Progenitor cell of endocrine pancreas (in vitro differentiated cells): ENCODE data around the gene ZXDC. TPM values are rescaled to one million over a fixed set of nuclear protein-coding genes. Genes with fewer than 3 reads are reported as not detected.

Experiments
- DNase-seq: peaks from one replicate; pipeline ENCODE4 v3.0.0; 2021; ENCODE audit warnings: low spot score; ENCODE audit not compliant: unreplicated experiment
- H3K27ac Mint-ChIP-seq: 2 replicates; pipeline ENCODE4 v1.8.0; 2021; ENCODE audit warnings: mild to moderate bottlenecking, moderate library complexity, mixed read lengths
- H3K27me3 Mint-ChIP-seq: 2 replicates; pipeline ENCODE4 v1.8.0; 2021; ENCODE audit warnings: mixed read lengths
- H3K36me3 Mint-ChIP-seq: 2 replicates; pipeline ENCODE4 v1.8.0; 2022; ENCODE audit warnings: mixed read lengths; ENCODE audit not compliant: insufficient read depth
- H3K4me1 Mint-ChIP-seq: 2 replicates; pipeline ENCODE4 v1.8.0; 2021; ENCODE audit warnings: low read depth, mixed read lengths
- H3K4me3 Mint-ChIP-seq: 2 replicates; pipeline ENCODE4 v1.8.0; 2021; ENCODE audit warnings: low read depth, mild to moderate bottlenecking, moderate library complexity, mixed read lengths
- H3K9me3 Mint-ChIP-seq: 2 replicates; pipeline ENCODE4 v1.8.0; 2021; ENCODE audit warnings: low read depth, mixed read lengths
- CTCF ChIP-seq: fragments of 200-600 bp; sonication (generic); IDR thresholded peaks from one replicate; pipeline ENCODE4 v1.5.0; 2021; ENCODE audit warnings: antibody characterized with exemption, mild to moderate bottlenecking; ENCODE audit not compliant: unreplicated experiment
- total RNA-seq: library from RNA; stranded (reverse); gene quantifications from 2 replicates; pipeline ENCODE4 v1.2.1, GENCODE V29; 2021

The ZXDC gene
- total RNA-seq, 1 donor from 2014 or later, result 40.5 TPM

GRCh38 chr3:126508564-126508964 lies 32.9 kb upstream of the ZXDC start:
- H3K4me3 Mint-ChIP-seq, result no peak overlapping the region
- H3K27ac Mint-ChIP-seq, result no peak overlapping the region
- H3K4me1 Mint-ChIP-seq, result no peaks in the 10 kb centered on the region
- DNase-seq, result no peak
- TF ChIP-seq CTCF, result no peak
- H3K36me3 Mint-ChIP-seq, result no peaks in the 10 kb centered on the region
- peaks cover 6% of the 10 kb centered on the region for H3K27me3 Mint-ChIP-seq
- no peaks in the 10 kb centered on the region for H3K9me3 Mint-ChIP-seq

GRCh38 chr3:126507886-126508285 lies 32.2 kb upstream of the ZXDC start:
- Mint-ChIP-seq H3K9me3 (no peaks in the 10 kb centered on the region), H3K4me3 (no peak overlapping the region), H3K27me3 (peaks cover 6% of the 10 kb centered on the region), H3K36me3 (no peaks in the 10 kb centered on the region), H3K4me1 (no peaks in the 10 kb centered on the region), H3K27ac (no peak overlapping the region)
- no peak for DNase-seq
- no peak for TF ChIP-seq CTCF

- Mint-ChIP-seq H3K27ac (no peak overlapping the region), H3K4me1 (no peaks in the 10 kb centered on the region)
Measured at GRCh38 chr3:126503701-126504100, 28.0 kb upstream of the ZXDC start.

GRCh38 chr3:126502656-126503055 lies 27.0 kb upstream of the ZXDC start:
- Mint-ChIP-seq H3K4me1 (no peaks in the 10 kb centered on the region), H3K9me3 (no peaks in the 10 kb centered on the region), H3K36me3 (no peaks in the 10 kb centered on the region), H3K4me3 (no peak overlapping the region), H3K27me3 (no peaks in the 10 kb centered on the region), H3K27ac (no peak overlapping the region)
- TF ChIP-seq CTCF, result no peak
- DNase-seq, result no peak

More at GRCh38 chr3:126503701-126504100, 28.0 kb upstream of the ZXDC start:
- H3K27me3 Mint-ChIP-seq, result no peaks in the 10 kb centered on the region
- no peaks in the 10 kb centered on the region for H3K9me3 Mint-ChIP-seq
- no peak for DNase-seq
- H3K36me3 Mint-ChIP-seq, result no peaks in the 10 kb centered on the region
- H3K4me3 Mint-ChIP-seq, result no peak overlapping the region
- no peak for TF ChIP-seq CTCF

DNA sequence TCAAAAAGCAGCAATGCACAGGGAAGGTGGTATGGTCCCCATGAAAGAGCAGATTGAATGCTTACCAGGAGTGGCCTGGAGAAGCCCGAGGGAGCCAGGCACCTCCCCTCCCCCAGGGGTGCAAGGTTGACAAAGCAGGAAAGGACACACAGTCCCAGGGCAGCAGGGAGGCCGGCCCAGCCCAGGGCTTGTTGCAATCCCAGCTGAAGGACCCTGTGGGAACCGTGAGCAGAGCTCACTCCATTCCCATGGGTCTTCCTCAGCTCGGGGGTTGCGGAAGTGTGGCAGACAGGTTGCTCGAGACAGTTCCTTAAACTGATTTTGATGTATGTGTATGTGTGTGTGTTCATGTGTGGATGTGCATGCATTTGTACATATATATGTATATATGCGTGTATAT lies 26.0 kb upstream of the ZXDC start:
- Mint-ChIP-seq H3K4me1 (no peaks in the 10 kb centered on the region), H3K4me3 (no peak overlapping the region), H3K27ac (no peak overlapping the region), H3K9me3 (no peaks in the 10 kb centered on the region), H3K36me3 (no peaks in the 10 kb centered on the region), H3K27me3 (peaks cover 3% of the 10 kb centered on the region)
- no peak for DNase-seq
- TF ChIP-seq CTCF, result no peak
